ENCODE results near the gene AADACL4.

GRCh38 chr1:12637693-12638092 lies 6.2 kb upstream of the AADACL4 start:
- TF ChIP-seq CTCF (IDR thresholded peaks at IDR 0.05 in 8 of 11, conservative IDR thresholded peaks at IDR 0.05 in 3 of 11) (no peak), POLR2A (IDR thresholded peaks at IDR 0.05) (no peak)

Measured in spleen (tissue), 7 donors.